Stimulated activated CD4-positive, alpha-beta T cell treated with anti-CD3 and anti-CD28 coated beads, TNF-alpha, amount 100 ng/mL, for 48 hours (primary cell): ENCODE measurements around the gene CAPN1.
"Not testable (repeated sequence)": the region's sequence is repeated elsewhere in the genome, so short reads cannot be mapped to it uniquely, and the experiment has no call there.

Experiments used
- DNase-seq, 3 donors: peaks; one replicate each; pipeline ENCODE4 v3.0.0-alpha.2; 2020; ENCODE audit warnings: low read depth in 3 of 3

CAPN1 gene

DNA sequence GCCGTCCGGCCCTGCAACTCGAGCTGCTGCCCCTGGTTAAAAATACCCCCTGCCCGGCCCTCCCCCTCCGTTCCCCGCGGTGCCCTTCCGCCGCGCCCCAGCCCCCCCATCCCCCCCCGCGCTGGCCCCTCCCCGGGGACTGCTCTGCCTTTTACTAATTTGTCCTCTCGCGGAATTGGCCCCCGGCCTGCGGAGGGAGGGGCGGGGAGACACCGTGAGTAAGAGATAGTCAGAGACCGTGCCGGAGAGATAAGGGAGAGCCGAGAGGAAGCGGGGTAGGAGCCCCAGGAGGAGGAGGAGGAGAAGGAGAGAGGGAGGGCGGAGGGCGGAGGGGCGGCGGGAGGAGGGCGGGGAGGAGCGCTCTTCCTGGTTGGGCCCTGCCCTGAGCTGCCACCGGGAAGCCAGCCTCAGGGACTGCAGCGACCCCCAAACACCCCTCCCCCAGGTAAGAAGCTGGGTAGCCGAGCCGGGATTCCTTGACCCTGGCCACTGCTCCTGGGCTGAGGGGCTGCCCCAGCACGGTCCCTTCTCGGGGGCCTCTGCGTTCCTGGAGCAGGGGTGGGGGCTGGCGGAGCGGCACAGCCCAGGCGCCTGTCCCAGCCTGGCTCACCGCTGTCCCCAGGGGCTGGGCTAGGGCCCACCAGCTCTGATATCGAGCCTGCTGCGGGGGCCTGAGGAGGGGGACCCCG is at the start of gene CAPN1:
TSS of gene CAPN1 (plus strand) at position 360 of the 689 bp plus-strand sequence. CDS start 774 bp downstream, outside the sequence.
- DNase-seq, result peak; percentile 63 to 76 (median 72)

DNA sequence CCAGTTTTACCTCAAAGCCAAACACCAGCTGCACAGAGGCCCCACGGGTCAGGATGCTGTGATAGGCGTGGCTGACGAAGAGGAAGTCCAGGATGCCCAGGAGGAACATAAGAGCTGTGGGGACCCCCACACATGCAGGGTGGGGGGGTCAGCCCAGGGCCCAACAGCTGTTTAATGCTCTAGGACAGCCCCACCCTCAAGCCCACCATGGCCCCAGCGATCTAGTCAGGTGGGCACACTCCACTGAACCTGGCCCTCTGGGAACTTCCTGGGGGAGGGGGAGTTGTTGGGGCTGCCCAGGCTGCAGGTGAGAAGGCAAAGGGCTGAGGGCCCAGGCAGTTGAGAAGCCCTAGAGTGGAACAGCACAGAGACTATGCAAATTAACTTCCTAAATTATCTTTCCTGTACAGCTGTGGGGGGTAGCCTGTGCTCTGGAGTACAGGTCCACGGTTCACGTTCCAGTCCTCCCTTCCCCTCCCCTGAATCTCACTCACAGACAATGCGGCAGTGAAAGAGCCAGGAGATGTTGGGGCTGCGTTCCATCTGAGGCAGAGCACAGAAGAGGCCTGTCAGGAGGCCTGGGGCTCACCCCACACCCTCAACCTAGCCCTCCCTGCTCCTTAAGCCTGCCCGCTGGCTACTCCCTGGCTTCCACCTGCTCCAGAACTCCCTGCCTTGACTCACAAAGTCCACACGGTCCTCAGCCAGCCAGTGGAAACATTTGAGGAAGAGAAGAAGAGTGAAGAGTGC is 49.3 kb upstream of the CAPN1 start:
- no peak for DNase-seq

- DNase-seq, result peak in 1 of 3 donors; percentile 71
Observed at GRCh38 chr11:65132988-65133700, 48.6 kb upstream of the CAPN1 start.

- no peak for DNase-seq
Observed at GRCh38 chr11:65133724-65134123, 48.0 kb upstream of the CAPN1 start.

- peak; percentile 81 to 89 (median 82) for DNase-seq
Observed at GRCh38 chr11:65134240-65134951, 47.3 kb upstream of the CAPN1 start, which contains the start of gene SYVN1. SYVN1 (minus strand) TSS chr11:65134519; CDS start chr11:65133601, 918 bp downstream.

- peak; percentile 66 to 76 (median 71) for DNase-seq
Observed at GRCh38 chr11:65134952-65135632, 46.6 kb upstream of the CAPN1 start.

GRCh38 chr11:65135633-65136145 is 46.0 kb upstream of the CAPN1 start:
- DNase-seq, result no peak

DNA sequence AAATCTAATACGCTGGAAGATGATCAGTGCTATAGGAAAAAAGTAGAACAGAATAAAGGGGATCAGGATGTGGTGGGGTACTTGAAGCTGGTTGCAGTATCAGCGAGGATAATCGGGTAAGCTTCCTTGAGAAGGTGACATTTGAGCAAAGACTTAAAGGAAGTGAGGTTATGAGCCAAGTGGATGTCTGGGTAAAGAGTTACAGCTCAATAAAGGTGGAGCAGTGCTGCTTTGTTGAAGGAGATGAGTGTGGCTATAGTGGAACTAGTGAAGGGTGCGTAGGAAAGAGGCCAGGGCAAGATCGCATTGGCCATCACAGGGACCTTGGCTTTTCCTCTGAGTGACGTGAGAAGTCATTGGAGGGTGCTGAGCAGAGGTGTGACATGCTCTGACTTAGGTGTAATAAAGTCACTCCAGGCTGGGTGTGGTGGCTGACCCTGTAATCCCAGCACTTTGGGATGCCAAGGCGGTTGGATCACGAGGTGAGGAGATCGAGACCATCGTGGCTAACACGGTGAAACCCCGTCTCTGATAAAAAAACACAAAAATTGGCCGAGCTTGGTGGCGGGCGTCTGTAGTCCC is 45.1 kb upstream of the CAPN1 start:
- no peak for DNase-seq

DNA sequence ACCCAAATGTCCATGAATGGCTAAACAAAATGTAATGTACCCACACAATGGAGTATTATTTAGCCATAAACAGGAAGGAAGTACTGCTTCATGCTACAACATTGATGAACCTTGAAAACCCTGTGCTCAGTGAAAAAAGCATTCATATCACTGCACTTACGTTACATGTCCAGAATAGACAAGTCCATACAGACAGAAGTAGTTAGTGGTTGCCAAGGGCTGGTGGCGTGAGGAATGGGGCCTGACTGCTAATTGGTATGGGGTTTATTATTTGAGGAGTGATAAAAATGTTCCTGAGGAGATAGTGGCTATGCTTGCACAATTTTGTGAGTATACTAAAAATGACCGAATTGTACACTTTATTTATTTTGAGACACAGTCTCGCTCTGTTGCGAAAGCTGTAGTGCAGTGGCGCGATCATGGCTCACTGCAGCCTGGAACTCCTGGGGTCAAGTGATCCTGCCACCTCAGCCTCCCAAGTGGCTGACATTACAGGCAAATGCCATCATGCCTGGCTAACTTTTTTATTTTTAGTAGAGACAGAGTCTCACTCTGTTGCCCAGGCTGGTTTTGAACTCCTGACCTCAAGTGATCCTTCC is 39.7 kb upstream of the CAPN1 start:
- no peak for DNase-seq

- DNase-seq, result no peak
Observed at GRCh38 chr11:65147352-65148075, 34.2 kb upstream of the CAPN1 start.

- no peak for DNase-seq
Observed at GRCh38 chr11:65148657-65149056, 33.1 kb upstream of the CAPN1 start.

- not testable (repeated sequence) for DNase-seq
Observed at GRCh38 chr11:65150131-65150508, 31.6 kb upstream of the CAPN1 start.

DNA sequence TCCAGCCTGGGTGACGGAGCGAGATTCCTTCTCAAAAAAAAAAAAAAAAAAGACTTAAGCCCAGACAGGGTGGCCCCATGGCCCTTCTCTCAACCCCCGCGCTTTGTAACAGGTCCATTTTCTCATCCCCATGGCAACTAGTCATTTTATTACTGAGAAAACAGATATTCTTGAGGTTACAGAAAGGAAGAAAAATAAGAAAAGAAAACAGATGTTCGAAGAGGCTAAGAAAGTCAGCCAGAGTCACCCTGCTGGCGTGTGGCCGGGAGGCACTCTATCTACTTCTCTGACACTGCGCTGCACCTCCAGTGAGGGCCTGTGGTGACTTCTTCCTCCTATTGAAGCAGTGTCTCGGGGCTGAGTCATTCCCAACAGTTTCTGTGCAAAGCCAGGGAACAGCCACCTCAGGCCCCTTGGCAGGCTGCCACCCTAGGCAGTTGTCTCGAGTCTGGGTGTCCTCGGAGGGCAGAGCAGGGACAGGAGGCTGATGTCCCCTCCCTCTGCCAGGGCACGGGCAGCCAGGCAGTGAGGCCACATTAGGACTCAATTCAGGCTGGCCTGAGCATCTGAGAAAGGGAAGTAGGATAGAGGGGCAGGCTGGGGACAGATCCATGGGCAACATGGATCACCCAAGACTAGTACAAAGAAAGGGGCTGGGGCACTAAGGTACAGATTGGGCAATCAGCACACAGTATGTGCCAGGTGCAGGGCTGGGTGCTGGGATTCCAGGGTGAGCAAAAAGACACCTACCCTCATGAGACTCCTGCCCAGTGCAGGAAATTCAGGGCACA is 31.0 kb upstream of the CAPN1 start:
- peak in 1 of 3 donors; percentile 49 for DNase-seq

- DNase-seq, result no peak
Observed at GRCh38 chr11:65151331-65151899, 30.3 kb upstream of the CAPN1 start.

DNA sequence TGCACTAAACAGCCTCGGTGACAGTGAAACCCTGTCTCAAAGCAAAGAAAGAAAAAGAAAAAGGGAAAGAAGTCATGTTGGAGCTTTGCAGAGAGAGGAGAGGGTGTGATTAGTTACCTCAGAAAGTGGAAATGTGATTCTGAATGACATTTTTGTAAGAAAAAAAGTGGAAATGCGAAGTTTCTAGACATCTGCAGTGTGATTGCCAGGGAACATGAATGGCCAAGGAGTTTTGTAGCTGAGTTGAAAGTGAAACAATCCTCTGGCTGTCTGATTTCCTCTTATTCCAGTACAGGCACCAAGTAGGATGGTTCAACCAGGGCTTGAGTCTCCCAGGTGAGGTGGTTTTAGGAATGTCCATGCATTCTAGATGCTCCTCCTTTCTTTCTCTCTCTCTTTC is 29.6 kb upstream of the CAPN1 start:
- no peak for DNase-seq

DNA sequence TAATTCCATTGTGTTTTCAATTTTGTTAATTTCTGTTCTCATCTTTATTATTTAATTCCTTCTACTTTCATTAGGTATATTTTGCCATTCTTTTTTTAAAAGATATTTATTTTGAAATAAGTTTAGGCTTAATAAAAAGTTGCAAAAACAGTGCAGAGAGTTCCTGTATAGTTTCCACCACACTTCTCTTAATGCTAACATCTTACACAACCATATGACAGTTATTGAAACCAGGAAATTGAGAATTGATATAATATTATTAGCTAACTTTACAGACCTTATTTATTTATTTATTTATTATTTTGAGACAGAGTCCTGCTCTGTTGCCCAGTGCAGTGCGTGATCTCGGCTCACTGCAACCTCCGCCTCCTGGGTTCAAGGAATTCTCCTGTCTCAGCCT is 25.5 kb upstream of the CAPN1 start:
- DNase-seq, result no peak

GRCh38 chr11:65156926-65157325 is 24.8 kb upstream of the CAPN1 start:
- DNase-seq, result no peak

DNA sequence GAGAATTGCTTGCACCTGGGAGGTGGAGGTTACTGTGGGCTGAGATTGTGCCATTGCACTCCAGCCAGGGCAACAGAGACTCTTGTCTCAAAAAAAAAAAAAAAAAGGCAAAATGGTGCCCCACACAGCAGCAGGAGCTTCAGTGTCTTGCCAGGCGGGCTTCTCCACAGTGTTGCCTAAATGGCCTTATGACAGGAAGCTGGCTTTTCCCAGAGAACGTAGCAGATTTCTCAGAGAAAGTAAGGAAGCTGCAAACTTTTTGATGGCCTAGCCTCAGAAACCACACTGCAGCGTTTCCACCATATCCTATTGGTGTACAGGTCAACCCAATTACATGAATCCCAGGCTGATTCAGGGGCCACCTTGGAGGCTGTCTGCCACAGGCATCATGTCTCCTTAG is 24.4 kb upstream of the CAPN1 start:
- no peak for DNase-seq
